Keratinocyte (primary cell): Measurements from ENCODE around the gene NUP205. TPM values are rescaled to one million over a fixed set of nuclear protein-coding genes. Genes with fewer than 3 reads are reported as not detected.

ENCODE experiments used
- DNase-seq: peaks from one replicate; pipeline ENCODE4 v3.0.0-alpha.2; 2011; ENCODE audit warnings: low read depth, missing footprints, low spot score
- FAIRE-seq: peaks from 2 replicates; lab custom pipeline; 2011; peaks lifted over from hg19 to GRCh38; lab: Jason Lieb, UNC
- H2AFZ ChIP-seq: 2 replicates; pipeline ENCODE4 v1.6.0; 2012; ENCODE audit warnings: low read length, control low read depth, inconsistent platforms; ENCODE audit not compliant: control insufficient read depth
- H3K27ac ChIP-seq: 2 replicates; pipeline ENCODE4 v1.5.1; 2011; ENCODE audit warnings: low read length; ENCODE audit not compliant: control insufficient read depth, insufficient read depth
- H3K27me3 ChIP-seq: 3 replicates; pipeline ENCODE4 v1.6.0; 2011; ENCODE audit warnings: low read length; ENCODE audit not compliant: control insufficient read depth, insufficient read depth; ENCODE audit errors: extremely low read depth
- H3K36me3 ChIP-seq, 2 experiments: 2 replicates in 1 of 2; 3 replicates in 1 of 2; pipeline ENCODE4 v1.5.1; 2011; ENCODE audit warnings: low read length in 2 of 2, mild to moderate bottlenecking in 1 of 2; ENCODE audit not compliant: control insufficient read depth in 2 of 2, insufficient read depth in 2 of 2; ENCODE audit errors: extremely low read depth in 1 of 2
- H3K4me1 ChIP-seq: 3 replicates; pipeline ENCODE4 v1.5.1; 2011; ENCODE audit warnings: low read length; ENCODE audit not compliant: control insufficient read depth, insufficient read depth; ENCODE audit errors: extremely low read depth
- H3K4me2 ChIP-seq: 3 replicates; pipeline ENCODE4 v1.6.0; 2011; ENCODE audit warnings: low read depth, low read length; ENCODE audit not compliant: control insufficient read depth, insufficient read depth; ENCODE audit errors: extremely low read depth
- H3K4me3 ChIP-seq, 3 experiments: fragments of 200-600 bp in 1 of 3; sonication (generic) in 1 of 3; 2 replicates in 2 of 3; 3 replicates in 1 of 3; pipeline ENCODE4 v1.5.1; 2011 to 2016; ENCODE audit warnings: low read length in 3 of 3, mild to moderate bottlenecking in 3 of 3, control low read depth in 2 of 3, inconsistent platforms in 1 of 3, low read depth in 1 of 3, mixed read lengths in 1 of 3, mixed run types in 1 of 3, moderate library complexity in 1 of 3; ENCODE audit not compliant: control insufficient read depth in 2 of 3, insufficient read depth in 2 of 3; ENCODE audit errors: extremely low read depth in 1 of 3
- H3K79me2 ChIP-seq: 2 replicates; pipeline ENCODE4 v1.6.0; 2012; ENCODE audit warnings: low read length; ENCODE audit not compliant: control insufficient read depth, insufficient read depth
- H3K9ac ChIP-seq: 3 replicates; pipeline ENCODE4 v1.6.0; 2011; ENCODE audit warnings: low read length; ENCODE audit not compliant: control insufficient read depth, insufficient read depth; ENCODE audit errors: extremely low read depth
- H3K9me1 ChIP-seq: 3 replicates; pipeline ENCODE4 v1.6.0; 2011; ENCODE audit warnings: low read length; ENCODE audit not compliant: control insufficient read depth, insufficient read depth; ENCODE audit errors: extremely low read depth
- H3K9me3 ChIP-seq: 2 replicates; pipeline ENCODE4 v1.5.1; 2012; ENCODE audit warnings: low read depth, low read length; ENCODE audit not compliant: control insufficient read depth
- H4K20me1 ChIP-seq: 3 replicates; pipeline ENCODE4 v1.6.0; 2011; ENCODE audit warnings: low read length; ENCODE audit not compliant: control insufficient read depth, insufficient read depth; ENCODE audit errors: extremely low read depth
- CTCF ChIP-seq, 3 experiments: IDR thresholded peaks in 1 of 3; conservative IDR thresholded peaks in 1 of 3; optimal IDR thresholded peaks in 1 of 3; 2 replicates in 2 of 3; 3 replicates in 1 of 3; pipeline versions ENCODE3 to v1.5.1; 2011; ENCODE audit warnings: low read length in 3 of 3, mild to moderate bottlenecking in 3 of 3, moderate library complexity in 2 of 3, control low read depth in 1 of 3, inconsistent platforms in 1 of 3; ENCODE audit not compliant: insufficient read depth in 2 of 3; ENCODE audit errors: extremely low read depth in 1 of 3
- EZH2 ChIP-seq: IDR thresholded peaks from one replicate; pipeline ENCODE4 v1.6.1; 2012; ENCODE audit warnings: inconsistent platforms, mild to moderate bottlenecking, low read length, moderate library complexity
- dilution Hi-C: fragments of 300-500 bp; cut with MboI; formaldehyde crosslinking; loops from one replicate; pipeline ENCODE4 v1.7.0; 2020; ENCODE audit warnings: low sequenced_read_pairs; ENCODE audit not compliant: extremely low pct_ligation_motif_present
- polyA plus RNA-seq, 5 experiments: library from polyadenylated mRNA; depleted of rRNA in 3 of 5; stranded (reverse) in 3 of 5; stranded (forward) in 1 of 5; unstranded in 1 of 5; fragments of >200 nt; gene quantifications; 1 replicate in 1 of 5; 2 replicates in 3 of 5; 3 replicates in 1 of 5; pipeline versions ENCODE4 v1.2.1 to v1.2.3, GENCODE V29; 2011 to 2012; ENCODE audit warnings: missing spikeins in 2 of 5, low read depth in 1 of 5, low replicate concordance in 1 of 5

Gene NUP205
- polyA plus RNA-seq, 1 donor (not counting 4 experiments of a cell fraction or from before 2014, with no cell fraction given): 74.6 TPM

- dilution Hi-C loops: no loop called here
- Histone ChIP-seq H3K36me3 (peaks cover 7 to 19% of the 10 kb centered on the region in 2 experiments), H3K4me2 (no peak overlapping the region), H4K20me1 (no peaks in the 10 kb centered on the region), H3K9me3 (no peaks in the 10 kb centered on the region), H3K27me3 (no peaks in the 10 kb centered on the region), H3K27ac (no peak overlapping the region), H3K9me1 (no peaks in the 10 kb centered on the region), H3K79me2 (no peaks in the 10 kb centered on the region), H3K4me3 (no peak overlapping the region), H3K4me1 (peaks cover 5% of the 10 kb centered on the region), H2AFZ (no peak overlapping the region), H3K9ac (no peak overlapping the region)
- DNase-seq: no peak
- FAIRE-seq: no peak
- TF ChIP-seq EZH2: no peak
- no peak for TF ChIP-seq CTCF (optimal IDR thresholded peaks at IDR 0.05 in 1 of 3, IDR thresholded peaks at IDR 0.05 in 1 of 3, conservative IDR thresholded peaks at IDR 0.05 in 1 of 3; ENCODE audit: extremely low read depth in 1 of 3, insufficient read depth in 2 of 3, low read length in 3 of 3)
These were observed 60.8 kb downstream of the NUP205 start for GRCh38 chr7:135618510-135618909.

- no peaks in the 10 kb centered on the region for H3K9me3 ChIP-seq
- no peak overlapping the region for H3K4me2 ChIP-seq
- DNase-seq (no peak), FAIRE-seq (no peak)
- dilution Hi-C loops: no loop called here
- no peaks in the 10 kb centered on the region for H4K20me1 ChIP-seq
- no peaks in the 10 kb centered on the region for H3K27me3 ChIP-seq
- peaks cover 5% of the 10 kb centered on the region for H3K4me1 ChIP-seq
- H3K4me3 ChIP-seq: no peak overlapping the region
- TF ChIP-seq EZH2 (no peak), CTCF (optimal IDR thresholded peaks at IDR 0.05 in 1 of 3, IDR thresholded peaks at IDR 0.05 in 1 of 3, conservative IDR thresholded peaks at IDR 0.05 in 1 of 3; ENCODE audit: extremely low read depth in 1 of 3, insufficient read depth in 2 of 3, low read length in 3 of 3) (no peak)
- H3K36me3 ChIP-seq: peaks cover 7 to 24% of the 10 kb centered on the region in 2 experiments
- H3K9ac ChIP-seq: no peak overlapping the region
- H3K79me2 ChIP-seq: no peaks in the 10 kb centered on the region
- no peaks in the 10 kb centered on the region for H3K9me1 ChIP-seq
- H2AFZ ChIP-seq: no peak overlapping the region
- no peak overlapping the region for H3K27ac ChIP-seq
These were observed 62.7 kb downstream of the NUP205 start for GRCh38 chr7:135620447-135620846.
